WERI-Rb-1 (cell line): ENCODE results near the gene EFHC1.

Experiments
- DNase-seq: peaks from one replicate; pipeline ENCODE4 v3.0.0-alpha.2; 2020
- H3K27ac ChIP-seq: fragments of 250-450 bp; sonication (Bioruptor Pico); 2 replicates; pipeline ENCODE4 v1.5.1; 2020; ENCODE audit warnings: mild to moderate bottlenecking, moderate library complexity
- H3K27me3 ChIP-seq: fragments of 250-450 bp; sonication (Bioruptor Pico); 2 replicates; pipeline ENCODE4 v1.5.1; 2021; ENCODE audit warnings: mild to moderate bottlenecking, low read depth, moderate library complexity; ENCODE audit not compliant: insufficient read depth, severe bottlenecking
- H3K36me3 ChIP-seq: fragments of 250-450 bp; sonication (Bioruptor Pico); 2 replicates; pipeline ENCODE4 v1.5.1; 2020; ENCODE audit warnings: mild to moderate bottlenecking, moderate library complexity
- H3K4me3 ChIP-seq: 2 replicates; pipeline ENCODE4 v1.5.1; 2011; ENCODE audit warnings: low read depth, mild to moderate bottlenecking, control low read depth, low read length
- H3K9me3 ChIP-seq: fragments of 250-450 bp; sonication (Bioruptor Pico); 2 replicates; pipeline ENCODE4 v1.5.1; 2021; ENCODE audit warnings: mild to moderate bottlenecking, moderate library complexity; ENCODE audit not compliant: severe bottlenecking
- CTCF ChIP-seq: IDR thresholded peaks from 2 replicates; pipeline ENCODE4 v1.5.1; 2011; ENCODE audit warnings: low read depth, mild to moderate bottlenecking, control low read depth, inconsistent platforms, low read length

Gene EFHC1

GRCh38 chr6:52553719-52554118, 133.6 kb downstream of the EFHC1 start:
- peak overlapping the region; percentile 76 for H3K27ac ChIP-seq
- H3K4me3 ChIP-seq = no peak overlapping the region
- H3K9me3 ChIP-seq = no peaks in the 10 kb centered on the region
- TF ChIP-seq CTCF = no peak
- H3K36me3 ChIP-seq = peaks cover 11% of the 10 kb centered on the region
- no peaks in the 10 kb centered on the region for H3K27me3 ChIP-seq
- DNase-seq = peak; percentile 63

GRCh38 chr6:52554684-52555280, 134.6 kb downstream of the EFHC1 start:
- TF ChIP-seq CTCF = no peak
- Histone ChIP-seq H3K9me3 (no peaks in the 10 kb centered on the region), H3K27ac (no peak overlapping the region), H3K27me3 (no peaks in the 10 kb centered on the region), H3K4me3 (no peak overlapping the region), H3K36me3 (peaks cover 11% of the 10 kb centered on the region)
- DNase-seq = no peak

- H3K9me3 ChIP-seq = no peaks in the 10 kb centered on the region
- H3K4me3 ChIP-seq = no peak overlapping the region
- H3K36me3 ChIP-seq = peaks cover 11% of the 10 kb centered on the region
- no peaks in the 10 kb centered on the region for H3K27me3 ChIP-seq
- DNase-seq = no peak
- no peak overlapping the region for H3K27ac ChIP-seq
- TF ChIP-seq CTCF = no peak
These were observed 135.5 kb downstream of the EFHC1 start for GRCh38 chr6:52555518-52556233.

GRCh38 chr6:52557389-52558265, 137.5 kb downstream of the EFHC1 start:
- Histone ChIP-seq H3K9me3 (no peaks in the 10 kb centered on the region), H3K4me3 (no peak overlapping the region), H3K27ac (no peak overlapping the region), H3K36me3 (peaks cover 11% of the 10 kb centered on the region), H3K27me3 (no peaks in the 10 kb centered on the region)
- DNase-seq = no peak
- TF ChIP-seq CTCF = no peak

- H3K36me3 ChIP-seq = peaks cover 11% of the 10 kb centered on the region
- no peaks in the 10 kb centered on the region for H3K27me3 ChIP-seq
- H3K9me3 ChIP-seq = no peaks in the 10 kb centered on the region
- H3K4me3 ChIP-seq = no peak overlapping the region
- TF ChIP-seq CTCF = no peak
- no peak for DNase-seq
- no peak overlapping the region for H3K27ac ChIP-seq
These were observed 138.3 kb downstream of the EFHC1 start for GRCh38 chr6:52558266-52559000.
